Fibroblast of mammary gland (primary cell): Measurements from ENCODE around the gene TTC23.

Experiments used
- DNase-seq: peaks from one replicate; pipeline ENCODE4 v3.0.0-alpha.2; 2010; ENCODE audit warnings: low read depth
- H3K4me3 ChIP-seq: 2 replicates; pipeline ENCODE4 v1.5.1; 2011; ENCODE audit warnings: low read depth, mild to moderate bottlenecking, low read length, moderate library complexity; ENCODE audit not compliant: control insufficient read depth
- CTCF ChIP-seq: conservative IDR thresholded peaks from 2 replicates; pipeline ENCODE4 v1.5.1; 2011; ENCODE audit warnings: low read depth, low read length, inconsistent platforms; ENCODE audit not compliant: control insufficient read depth, insufficient read depth

TTC23 gene

GRCh38 chr15:99140590-99140989, 108.8 kb downstream of the TTC23 start:
- TF ChIP-seq CTCF, result no peak
- DNase-seq, result no peak
- H3K4me3 ChIP-seq, result no peak overlapping the region

- no peak overlapping the region for H3K4me3 ChIP-seq
- no peak for DNase-seq
- no peak for TF ChIP-seq CTCF
These were observed 110.1 kb downstream of the TTC23 start for GRCh38 chr15:99139276-99139675.

GRCh38 chr15:99138491-99138982, 110.8 kb downstream of the TTC23 start:
- no peak overlapping the region for H3K4me3 ChIP-seq
- DNase-seq, result no peak
- no peak for TF ChIP-seq CTCF

GRCh38 chr15:99137877-99138276, 111.5 kb downstream of the TTC23 start:
- no peak for DNase-seq
- no peak overlapping the region for H3K4me3 ChIP-seq
- no peak for TF ChIP-seq CTCF

- no peak for DNase-seq
- no peak overlapping the region for H3K4me3 ChIP-seq
- TF ChIP-seq CTCF, result no peak
These were observed 112.3 kb downstream of the TTC23 start for GRCh38 chr15:99137111-99137546.

GRCh38 chr15:99135194-99135593, 114.2 kb downstream of the TTC23 start:
- no peak overlapping the region for H3K4me3 ChIP-seq
- TF ChIP-seq CTCF, result no peak
- no peak for DNase-seq

- no peak overlapping the region for H3K4me3 ChIP-seq
- no peak for DNase-seq
- no peak for TF ChIP-seq CTCF
These were observed 115.0 kb downstream of the TTC23 start for GRCh38 chr15:99134317-99134821.
